Ascending aorta (tissue), 2 donors: Measurements from ENCODE around the gene CMTM2. TPM values are rescaled to one million over a fixed set of nuclear protein-coding genes. Genes with fewer than 3 reads are reported as not detected.

Experiments
- DNase-seq, 2 donors: peaks; one replicate each; pipeline ENCODE4 v3.0.0-alpha.2; 2019; ENCODE audit warnings: low spot score in 2 of 2
- H3K27ac ChIP-seq, 2 donors: fragments of 200-600 bp; sonication (generic); one replicate each; pipeline ENCODE4 v1.5.1; 2016 to 2017; ENCODE audit warnings: mild to moderate bottlenecking in 1 of 2
- H3K27me3 ChIP-seq: fragments of 200-600 bp; sonication (generic); one replicate; pipeline ENCODE4 v1.5.1; 2017
- H3K36me3 ChIP-seq, 2 donors: fragments of 200-600 bp; sonication (generic); one replicate each; pipeline ENCODE4 v1.5.1; 2016
- H3K4me1 ChIP-seq, 2 donors: fragments of 200-600 bp; sonication (generic); one replicate each; pipeline ENCODE4 v1.5.1; 2016 to 2017; ENCODE audit warnings: mild to moderate bottlenecking in 1 of 2
- H3K4me3 ChIP-seq, 2 donors: fragments of 200-600 bp; sonication (generic); one replicate each; pipeline ENCODE4 v1.5.1; 2016 to 2017; ENCODE audit warnings: mild to moderate bottlenecking in 1 of 2
- H3K9me3 ChIP-seq, 2 donors: fragments of 200-600 bp; sonication (generic); one replicate each; pipeline ENCODE4 v1.5.1; 2016
- CTCF ChIP-seq, 3 experiments: fragments of 200-600 bp in 2 of 3; fragments of 450-650 bp in 1 of 3; sonication (generic) in 2 of 3; IDR thresholded peaks; one replicate each; pipeline ENCODE4 v1.5.1; 2016 to 2019; ENCODE audit warnings: antibody characterized with exemption in 3 of 3, mild to moderate bottlenecking in 1 of 3, moderate library complexity in 1 of 3
- intact Hi-C: fragments of 100-400 bp; cut with DNase I; formaldehyde crosslinking; loops from one replicate; pipeline ENCODE4 v1.15.1; 2023
- total RNA-seq: library from RNA; depleted of rRNA; stranded (reverse); fragments of >200 nt; gene quantifications from one replicate; pipeline ENCODE4 v1.1.0, GENCODE V29; 2016

CMTM2 gene
- total RNA-seq, 1 donor from 2014 or later, result not detected

- intact Hi-C loops, result no loop called here
- no peak for DNase-seq
- Histone ChIP-seq H3K36me3 (no peaks in the 10 kb centered on the region), H3K27me3 (no peaks in the 10 kb centered on the region), H3K4me1 (no peaks in the 10 kb centered on the region), H3K27ac (no peak overlapping the region), H3K9me3 (no peaks in the 10 kb centered on the region), H3K4me3 (no peak overlapping the region)
- no peak for TF ChIP-seq CTCF (IDR thresholded peaks at IDR 0.05)
Observed at GRCh38 chr16:66596986-66597848, 18.0 kb downstream of the CMTM2 start.

- intact Hi-C loops, result no loop called here
- no peaks in the 10 kb centered on the region for H3K4me1 ChIP-seq
- H3K4me3 ChIP-seq, result no peak overlapping the region
- H3K9me3 ChIP-seq, result no peaks in the 10 kb centered on the region
- H3K36me3 ChIP-seq, result no peaks in the 10 kb centered on the region
- H3K27me3 ChIP-seq, result no peaks in the 10 kb centered on the region
- DNase-seq, result no peak
- no peak overlapping the region for H3K27ac ChIP-seq
- TF ChIP-seq CTCF (IDR thresholded peaks at IDR 0.05), result no peak
Observed at GRCh38 chr16:66598111-66598510, 18.8 kb downstream of the CMTM2 start.

DNA sequence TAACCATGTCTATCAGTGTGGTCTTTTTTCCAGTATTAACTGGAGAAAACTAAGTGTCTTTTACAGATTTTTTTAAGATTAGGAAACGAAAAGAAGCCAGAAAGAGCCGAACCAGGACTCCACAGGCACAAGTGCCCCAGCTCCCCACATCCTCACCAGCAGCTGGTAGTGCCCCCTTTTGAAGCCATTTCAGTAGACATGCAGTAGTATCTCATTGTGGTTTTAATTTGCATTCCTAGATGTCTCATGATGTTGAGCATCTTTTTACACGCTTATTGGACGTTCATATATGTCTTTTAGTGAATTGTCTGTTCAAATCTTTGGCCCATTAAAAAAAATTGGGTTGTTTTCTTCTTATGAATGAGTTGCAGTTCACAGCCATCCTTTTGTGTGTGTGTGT is 20.5 kb downstream of the CMTM2 start:
- intact Hi-C loops, result no loop called here
- Histone ChIP-seq H3K9me3 (no peaks in the 10 kb centered on the region), H3K27ac (no peak overlapping the region), H3K4me3 (no peak overlapping the region), H3K36me3 (no peaks in the 10 kb centered on the region), H3K4me1 (peaks cover 0 to 6% of the 10 kb centered on the region in 2 donors), H3K27me3 (no peaks in the 10 kb centered on the region)
- TF ChIP-seq CTCF (IDR thresholded peaks at IDR 0.05), result no peak
- no peak for DNase-seq

DNA sequence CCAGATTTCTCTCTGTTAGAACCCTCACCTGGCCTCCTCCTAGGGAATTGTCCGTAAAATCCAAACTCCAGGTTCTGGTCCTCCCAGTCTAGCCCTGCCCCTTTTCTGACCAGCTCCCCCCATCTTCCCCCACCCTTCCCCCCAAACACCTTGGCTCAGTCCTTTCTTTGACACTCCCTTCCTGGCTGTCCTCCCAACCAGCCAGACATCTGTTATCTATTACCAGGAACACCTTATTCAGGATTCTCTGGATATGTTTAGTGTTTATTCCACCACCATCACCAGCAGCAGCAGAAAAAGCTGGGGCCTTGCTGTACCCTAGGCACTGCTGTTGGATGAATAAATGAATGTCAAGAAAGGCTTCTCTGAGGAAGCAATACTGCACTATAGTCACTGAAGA is 21.2 kb downstream of the CMTM2 start:
- Histone ChIP-seq H3K27ac (no peak overlapping the region), H3K36me3 (no peaks in the 10 kb centered on the region), H3K4me3 (no peak overlapping the region), H3K4me1 (peaks cover 0 to 9% of the 10 kb centered on the region in 2 donors), H3K9me3 (no peaks in the 10 kb centered on the region), H3K27me3 (no peaks in the 10 kb centered on the region)
- intact Hi-C loops, result no loop called here
- no peak for TF ChIP-seq CTCF (IDR thresholded peaks at IDR 0.05)
- no peak for DNase-seq

DNA sequence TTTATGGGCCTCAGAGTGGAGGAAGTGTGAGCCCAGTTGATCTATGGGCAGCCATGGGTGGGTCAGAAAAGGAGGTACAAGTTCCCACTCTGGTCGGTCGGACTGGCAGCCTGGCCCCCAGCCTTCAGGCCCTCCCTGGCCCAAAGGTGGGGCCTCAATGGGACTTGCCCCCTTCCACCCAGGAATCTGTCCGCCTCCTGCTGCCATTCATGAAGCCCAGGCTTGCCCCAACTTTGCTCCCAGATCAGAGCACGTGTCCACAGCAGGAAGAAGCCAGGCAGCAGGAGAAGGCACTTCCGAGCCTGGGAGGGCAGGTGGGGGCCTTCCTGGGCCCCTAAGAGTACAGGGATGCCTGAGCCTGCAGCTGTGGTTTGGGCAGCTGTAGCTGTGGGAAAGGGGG is 22.2 kb downstream of the CMTM2 start:
- no peak for TF ChIP-seq CTCF (IDR thresholded peaks at IDR 0.05)
- Histone ChIP-seq H3K27me3 (no peaks in the 10 kb centered on the region), H3K27ac (no peak overlapping the region), H3K4me1 (peaks cover 0 to 13% of the 10 kb centered on the region in 2 donors), H3K4me3 (no peak overlapping the region), H3K36me3 (no peaks in the 10 kb centered on the region), H3K9me3 (no peaks in the 10 kb centered on the region)
- intact Hi-C loops, result no loop called here
- no peak for DNase-seq
